Astrocyte of the hippocampus (primary cell): ENCODE data around the gene SUCO.
A peak's percentile ranks its signal among the peaks of the same experiment; 100 is the strongest.
"Not testable (repeated sequence)": the region's sequence is repeated elsewhere in the genome, so short reads cannot be mapped to it uniquely, and the experiment has no call there.

Experiments
- DNase-seq: peaks from one replicate; pipeline ENCODE4 v3.0.0; 2011; ENCODE audit warnings: low read depth, low spot score

The SUCO gene

DNA sequence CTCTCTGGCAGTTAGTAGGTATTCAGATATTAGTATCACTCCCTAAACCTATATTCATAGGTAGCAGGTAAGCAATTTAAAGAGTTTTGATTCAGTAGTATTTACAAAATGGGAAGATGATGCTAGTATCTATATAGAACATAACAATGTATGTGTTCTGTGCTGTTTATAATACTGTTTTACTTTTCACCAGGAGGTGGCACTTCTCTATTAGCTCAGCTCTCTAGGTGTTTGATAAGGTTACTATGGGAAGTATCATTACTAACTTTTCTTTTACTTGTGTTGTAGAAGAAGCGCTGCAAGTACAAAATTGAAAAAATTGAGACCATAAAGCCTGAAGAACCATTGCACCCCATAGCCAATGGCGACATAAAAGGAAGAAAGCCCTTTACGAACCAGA lies 76.6 kb downstream of the SUCO start:
- peak; percentile 32 for DNase-seq

GRCh38 chr1:172612478-172612877 lies 79.5 kb downstream of the SUCO start:
- DNase-seq, result no peak

- no peak for DNase-seq
Measured at GRCh38 chr1:172613294-172613693, 80.3 kb downstream of the SUCO start.

GRCh38 chr1:172616195-172616594 lies 83.2 kb downstream of the SUCO start:
- DNase-seq, result no peak

DNA sequence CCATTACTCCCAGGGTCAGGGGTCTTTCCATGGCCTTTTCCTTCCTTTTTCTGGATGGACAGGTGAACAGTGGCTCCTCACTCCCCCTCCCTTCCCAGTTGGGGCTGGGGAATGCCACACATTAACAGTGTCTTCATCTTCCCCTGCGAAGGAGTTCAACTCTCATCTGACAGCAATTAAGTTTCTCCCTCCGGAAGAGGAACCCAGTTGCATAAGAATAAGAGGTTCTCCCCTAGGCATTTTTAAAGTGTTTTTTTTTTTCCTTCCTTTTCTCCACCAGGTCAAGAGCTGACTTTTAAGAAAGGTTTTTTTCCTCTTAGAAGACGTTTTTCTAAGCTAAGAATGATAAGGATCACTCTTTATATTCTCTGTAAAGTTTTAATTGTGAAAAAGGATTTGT lies 83.7 kb downstream of the SUCO start:
- no peak for DNase-seq

DNA sequence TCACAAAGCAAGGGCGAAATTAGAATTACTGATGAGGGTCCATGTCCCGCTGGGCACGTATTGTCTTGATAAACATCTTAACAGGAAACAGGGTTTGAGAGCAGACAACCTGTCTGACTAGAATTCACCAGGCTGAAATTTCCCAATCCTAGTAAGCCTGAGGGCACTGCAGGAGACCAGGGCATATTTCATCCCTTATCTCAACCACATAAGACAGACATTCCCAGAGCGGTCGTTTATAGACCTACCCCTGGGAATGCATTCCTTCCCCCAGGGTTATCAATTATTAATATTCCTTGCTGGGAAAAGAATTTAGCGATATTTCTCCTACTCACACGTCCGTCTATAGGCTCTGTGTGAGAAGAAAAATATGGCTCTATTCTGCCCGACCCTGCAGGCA lies 87.7 kb downstream of the SUCO start:
- not testable (repeated sequence) for DNase-seq

DNA sequence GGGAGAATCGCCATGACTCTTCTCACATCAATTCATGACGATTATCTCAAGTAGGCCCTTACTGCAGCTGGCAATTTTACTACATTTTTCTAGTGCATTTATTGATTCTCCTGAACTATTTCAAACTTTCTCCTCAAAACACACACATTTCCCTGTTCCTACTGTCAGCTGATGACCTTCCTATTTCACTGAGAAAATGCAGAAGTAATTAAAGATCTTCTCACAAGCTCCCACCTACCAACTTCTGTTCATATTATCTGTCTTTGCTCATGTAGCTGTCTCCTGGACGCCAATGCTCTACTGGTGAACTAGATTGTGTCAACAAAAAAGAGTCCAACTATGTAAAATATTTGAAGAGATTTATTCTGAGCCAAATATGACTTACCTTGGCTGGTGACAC lies 89.6 kb downstream of the SUCO start:
- DNase-seq, result no peak

- no peak for DNase-seq
Measured at GRCh38 chr1:172623748-172624147, 90.8 kb downstream of the SUCO start.

GRCh38 chr1:172626845-172627244 lies 93.9 kb downstream of the SUCO start:
- no peak for DNase-seq

GRCh38 chr1:172627702-172628101 lies 94.8 kb downstream of the SUCO start:
- no peak for DNase-seq

DNA sequence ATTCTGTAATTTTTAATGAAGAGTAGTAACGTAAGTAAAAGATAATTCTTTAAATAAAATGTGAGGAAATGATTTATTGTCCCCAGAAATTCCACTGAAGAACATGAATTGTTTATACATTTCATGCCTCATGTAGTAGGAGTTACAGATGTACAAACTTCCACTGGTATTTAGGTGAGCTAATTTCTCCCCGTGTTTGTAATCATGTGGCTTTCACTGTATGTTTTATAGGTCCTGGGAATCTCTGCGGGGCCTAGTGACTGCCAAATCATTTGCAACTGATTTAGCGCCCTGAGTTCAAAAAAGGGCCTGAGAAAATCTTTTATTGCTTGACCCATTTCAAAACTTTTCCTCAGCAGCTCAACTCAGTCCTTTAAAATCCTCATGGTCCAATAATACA lies 95.5 kb downstream of the SUCO start:
- no peak for DNase-seq

DNA sequence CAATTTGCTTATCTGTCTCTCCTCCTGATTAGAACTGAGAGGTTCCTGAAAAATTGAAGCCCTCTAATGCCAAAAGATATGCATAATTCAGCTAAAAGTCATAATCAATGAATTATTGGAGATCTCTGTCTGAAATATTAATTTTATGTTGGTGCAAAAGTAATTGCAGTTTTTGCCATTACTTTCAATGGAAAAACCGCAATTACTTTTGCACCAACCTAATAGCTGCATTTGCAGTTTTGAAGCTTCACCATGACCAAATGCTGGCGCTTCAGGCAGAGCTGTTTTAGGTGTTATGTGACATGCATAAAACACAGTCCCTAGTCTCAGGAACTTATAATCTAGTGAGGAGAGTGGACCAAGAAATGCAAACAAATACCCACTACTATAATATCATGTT lies 96.2 kb downstream of the SUCO start:
- DNase-seq, result no peak

DNA sequence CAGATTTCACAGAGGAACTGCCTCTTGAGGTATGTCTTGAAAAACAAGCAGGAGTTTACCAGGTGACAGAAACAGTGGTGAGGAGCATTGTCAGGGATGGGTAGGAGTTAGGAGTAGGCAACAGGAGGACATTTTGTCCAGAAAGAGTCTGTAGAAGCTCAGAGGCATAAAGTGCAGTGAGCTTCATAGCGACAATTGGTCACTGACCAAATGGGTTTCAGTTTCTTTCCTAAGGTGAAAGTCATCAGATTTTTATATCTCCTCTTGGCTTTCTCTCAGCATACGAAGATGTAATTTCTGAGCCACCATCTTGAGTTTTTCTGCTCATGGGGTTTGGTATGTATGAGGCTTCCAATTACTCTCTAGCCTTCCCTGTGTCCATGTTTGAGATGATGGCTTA lies 96.7 kb downstream of the SUCO start:
- DNase-seq, result no peak

- no peak for DNase-seq
Measured at GRCh38 chr1:172630056-172630818, 97.3 kb downstream of the SUCO start.

- no peak for DNase-seq
Measured at GRCh38 chr1:172630868-172631267, 97.9 kb downstream of the SUCO start.

GRCh38 chr1:172637522-172637921 lies 104.6 kb downstream of the SUCO start:
- peak; percentile 91 for DNase-seq

GRCh38 chr1:172638249-172638648 lies 105.3 kb downstream of the SUCO start:
- no peak for DNase-seq

- DNase-seq, result peak; percentile 95
Measured at GRCh38 chr1:172638885-172639831, 106.2 kb downstream of the SUCO start.

GRCh38 chr1:172640111-172640510 lies 107.2 kb downstream of the SUCO start:
- DNase-seq, result peak; percentile 38

GRCh38 chr1:172641492-172641891 lies 108.5 kb downstream of the SUCO start:
- DNase-seq, result no peak

GRCh38 chr1:172642970-172643369 lies 110.0 kb downstream of the SUCO start:
- no peak for DNase-seq

DNA sequence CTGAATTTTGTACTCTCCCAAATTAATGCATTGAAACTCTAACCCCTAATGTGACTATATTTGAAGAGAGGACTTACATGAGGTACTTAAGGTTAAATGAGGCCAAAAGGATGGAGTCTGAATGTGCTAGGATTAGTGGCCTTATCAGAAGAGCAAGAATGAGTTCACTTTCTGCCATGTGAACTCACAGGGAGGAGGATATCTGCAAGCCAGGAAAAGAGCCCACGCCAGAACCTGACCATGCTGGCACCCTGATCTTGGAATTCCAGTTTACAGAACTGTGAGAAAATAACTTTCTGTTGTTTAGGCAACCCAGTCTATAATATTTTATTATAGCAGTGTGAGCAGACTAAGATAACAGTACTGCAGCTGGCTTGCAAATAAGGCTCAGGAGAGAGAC lies 113.7 kb downstream of the SUCO start:
- DNase-seq, result no peak

DNA sequence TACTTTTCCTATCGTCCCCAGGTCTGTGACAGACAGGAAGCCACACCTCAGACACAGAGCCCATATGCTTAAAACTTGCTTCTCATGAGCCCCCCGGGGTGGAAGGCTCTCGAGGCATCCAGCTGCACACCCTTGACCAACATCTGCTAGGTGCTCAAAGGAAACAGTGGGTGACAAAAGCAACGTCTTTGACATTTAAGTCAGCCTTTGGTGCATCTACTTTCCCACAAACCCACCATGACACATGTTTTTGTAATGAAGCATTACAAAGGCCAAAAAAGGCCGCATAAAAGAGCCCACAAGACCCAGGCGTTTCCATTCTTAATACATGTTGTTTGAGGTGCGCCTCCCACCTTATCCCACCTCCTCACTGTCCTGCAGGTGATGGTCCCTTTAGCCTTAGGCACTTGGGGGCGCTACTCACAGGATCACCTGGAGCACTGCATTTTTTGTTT lies 114.2 kb downstream of the SUCO start:
- no peak for DNase-seq
